ENCODE results near the gene TPCN1.

The TPCN1 gene

GRCh38 chr12:113299619-113300237, 78.5 kb downstream of the TPCN1 start:
- no peak for ATAC-seq
- Mint-ChIP-seq H3K4me1 (peaks cover 7% of the 10 kb centered on the region), H3K9me3 (no peaks in the 10 kb centered on the region), H3K36me3 (peaks cover 15% of the 10 kb centered on the region), H3K27ac (no peak overlapping the region), H3K4me3 (no peak overlapping the region)
- DNase-seq (ENCODE audit: low spot score in 2 of 2), result no peak

GRCh38 chr12:113301811-113302210, 80.5 kb downstream of the TPCN1 start:
- H3K27ac Mint-ChIP-seq, result peak overlapping the region; percentile 83
- H3K4me3 Mint-ChIP-seq, result no peak overlapping the region
- DNase-seq (ENCODE audit: low spot score in 2 of 2) (no peak), ATAC-seq (no peak)
- peaks cover 7% of the 10 kb centered on the region for H3K4me1 Mint-ChIP-seq
- peaks cover 21% of the 10 kb centered on the region for H3K36me3 Mint-ChIP-seq
- no peaks in the 10 kb centered on the region for H3K9me3 Mint-ChIP-seq

GRCh38 chr12:113302466-113302865, 81.2 kb downstream of the TPCN1 start:
- H3K9me3 Mint-ChIP-seq, result no peaks in the 10 kb centered on the region
- peak overlapping the region; percentile 45 for H3K27ac Mint-ChIP-seq
- no peak overlapping the region for H3K4me3 Mint-ChIP-seq
- DNase-seq (ENCODE audit: low spot score in 2 of 2) (no peak), ATAC-seq (no peak)
- H3K4me1 Mint-ChIP-seq, result peaks cover 7% of the 10 kb centered on the region
- H3K36me3 Mint-ChIP-seq, result peaks cover 27% of the 10 kb centered on the region

- Mint-ChIP-seq H3K27ac (peak overlapping the region; percentile 45), H3K36me3 (peaks cover 32% of the 10 kb centered on the region), H3K9me3 (no peaks in the 10 kb centered on the region), H3K4me1 (peaks cover 7% of the 10 kb centered on the region), H3K4me3 (no peak overlapping the region)
- no peak for DNase-seq (ENCODE audit: low spot score in 2 of 2)
- no peak for ATAC-seq
Observed at GRCh38 chr12:113302886-113303640, 81.8 kb downstream of the TPCN1 start.

GRCh38 chr12:113305281-113305856, 84.1 kb downstream of the TPCN1 start:
- Mint-ChIP-seq H3K9me3 (no peaks in the 10 kb centered on the region), H3K27ac (no peak overlapping the region), H3K4me1 (peaks cover 7% of the 10 kb centered on the region), H3K36me3 (peaks cover 49% of the 10 kb centered on the region), H3K4me3 (no peak overlapping the region)
- no peak for DNase-seq (ENCODE audit: low spot score in 2 of 2)
- no peak for ATAC-seq

GRCh38 chr12:113306382-113306781, 85.1 kb downstream of the TPCN1 start:
- H3K27ac Mint-ChIP-seq, result no peak overlapping the region
- ATAC-seq, result no peak
- no peak for DNase-seq (ENCODE audit: low spot score in 2 of 2)
- peaks cover 7% of the 10 kb centered on the region for H3K4me1 Mint-ChIP-seq
- H3K4me3 Mint-ChIP-seq, result no peak overlapping the region
- H3K9me3 Mint-ChIP-seq, result no peaks in the 10 kb centered on the region
- H3K36me3 Mint-ChIP-seq, result peaks cover 54% of the 10 kb centered on the region

GRCh38 chr12:113310489-113310888, 89.2 kb downstream of the TPCN1 start:
- Mint-ChIP-seq H3K4me3 (no peak overlapping the region), H3K27ac (no peak overlapping the region), H3K36me3 (peaks cover 67% of the 10 kb centered on the region), H3K9me3 (no peaks in the 10 kb centered on the region), H3K4me1 (no peaks in the 10 kb centered on the region)
- DNase-seq (ENCODE audit: low spot score in 2 of 2), result no peak
- no peak for ATAC-seq

- no peak overlapping the region for H3K4me3 Mint-ChIP-seq
- ATAC-seq (no peak), DNase-seq (ENCODE audit: low spot score in 2 of 2) (no peak)
- H3K27ac Mint-ChIP-seq, result peak overlapping the region; percentile 67
- H3K36me3 Mint-ChIP-seq, result peaks cover 65% of the 10 kb centered on the region
- no peaks in the 10 kb centered on the region for H3K9me3 Mint-ChIP-seq
- peaks cover 7% of the 10 kb centered on the region for H3K4me1 Mint-ChIP-seq
Observed at GRCh38 chr12:113314121-113314529, 92.9 kb downstream of the TPCN1 start.

GRCh38 chr12:113315358-113315757, 94.1 kb downstream of the TPCN1 start:
- no peaks in the 10 kb centered on the region for H3K9me3 Mint-ChIP-seq
- DNase-seq (ENCODE audit: low spot score in 2 of 2) (no peak), ATAC-seq (no peak)
- peaks cover 57% of the 10 kb centered on the region for H3K36me3 Mint-ChIP-seq
- peaks cover 7% of the 10 kb centered on the region for H3K4me1 Mint-ChIP-seq
- H3K27ac Mint-ChIP-seq, result no peak overlapping the region
- H3K4me3 Mint-ChIP-seq, result no peak overlapping the region

GRCh38 chr12:113316155-113316554, 94.9 kb downstream of the TPCN1 start:
- Mint-ChIP-seq H3K27ac (no peak overlapping the region), H3K4me3 (no peak overlapping the region), H3K36me3 (peaks cover 49% of the 10 kb centered on the region), H3K9me3 (no peaks in the 10 kb centered on the region), H3K4me1 (peaks cover 7% of the 10 kb centered on the region)
- no peak for ATAC-seq
- DNase-seq (ENCODE audit: low spot score in 2 of 2), result no peak

GRCh38 chr12:113317122-113317521, 95.9 kb downstream of the TPCN1 start:
- no peak for ATAC-seq
- H3K36me3 Mint-ChIP-seq, result peaks cover 48% of the 10 kb centered on the region
- no peak overlapping the region for H3K27ac Mint-ChIP-seq
- DNase-seq (ENCODE audit: low spot score in 2 of 2), result no peak
- no peak overlapping the region for H3K4me3 Mint-ChIP-seq
- no peaks in the 10 kb centered on the region for H3K9me3 Mint-ChIP-seq
- peaks cover 7% of the 10 kb centered on the region for H3K4me1 Mint-ChIP-seq

GRCh38 chr12:113318046-113318656, 96.9 kb downstream of the TPCN1 start:
- DNase-seq (ENCODE audit: low spot score in 2 of 2) (no peak), ATAC-seq (no peak)
- no peak overlapping the region for H3K4me3 Mint-ChIP-seq
- H3K36me3 Mint-ChIP-seq, result peaks cover 49% of the 10 kb centered on the region
- H3K4me1 Mint-ChIP-seq, result peaks cover 7% of the 10 kb centered on the region
- no peaks in the 10 kb centered on the region for H3K9me3 Mint-ChIP-seq
- H3K27ac Mint-ChIP-seq, result no peak overlapping the region

- Mint-ChIP-seq H3K27ac (peak overlapping the region; percentile 41), H3K9me3 (no peaks in the 10 kb centered on the region), H3K4me3 (no peak overlapping the region), H3K4me1 (peaks cover 13% of the 10 kb centered on the region), H3K36me3 (peaks cover 42% of the 10 kb centered on the region)
- no peak for ATAC-seq
- no peak for DNase-seq (ENCODE audit: low spot score in 2 of 2)
Observed at GRCh38 chr12:113318900-113319628, 97.8 kb downstream of the TPCN1 start.

GRCh38 chr12:113320401-113320800, 99.1 kb downstream of the TPCN1 start:
- Mint-ChIP-seq H3K36me3 (peaks cover 36% of the 10 kb centered on the region), H3K27ac (peak overlapping the region; percentile 41), H3K4me1 (peaks cover 13% of the 10 kb centered on the region), H3K4me3 (no peak overlapping the region), H3K9me3 (no peaks in the 10 kb centered on the region)
- DNase-seq (ENCODE audit: low spot score in 2 of 2), result no peak
- ATAC-seq, result no peak

GRCh38 chr12:113322343-113322742, 101.1 kb downstream of the TPCN1 start:
- no peak for ATAC-seq

More at GRCh38 chr12:113322343-113322742, 101.1 kb downstream of the TPCN1 start:
- no peak for DNase-seq (ENCODE audit: low spot score in 2 of 2)
- Mint-ChIP-seq H3K36me3 (peaks cover 33% of the 10 kb centered on the region), H3K4me1 (peaks cover 18% of the 10 kb centered on the region), H3K27ac (peak overlapping the region; percentile 74), H3K9me3 (no peaks in the 10 kb centered on the region), H3K4me3 (no peak overlapping the region)

Data from stimulated activated effector memory CD8-positive, alpha-beta T cell treated with anti-CD3 and anti-CD28 coated beads, Interleukin-12 subunit alpha, Interleukin-12 subunit beta, amount 100 ng/mL, for 72 hours (primary cell).